HG03571 (cell line): ENCODE data around the gene CACNA2D4.

Source experiments
- ATAC-seq: cut with Tn5 transposase; IDR thresholded peaks from one replicate; pipeline ENCODE4 v1.9.1; 2021; ENCODE audit not compliant: unreplicated experiment

The CACNA2D4 gene

DNA sequence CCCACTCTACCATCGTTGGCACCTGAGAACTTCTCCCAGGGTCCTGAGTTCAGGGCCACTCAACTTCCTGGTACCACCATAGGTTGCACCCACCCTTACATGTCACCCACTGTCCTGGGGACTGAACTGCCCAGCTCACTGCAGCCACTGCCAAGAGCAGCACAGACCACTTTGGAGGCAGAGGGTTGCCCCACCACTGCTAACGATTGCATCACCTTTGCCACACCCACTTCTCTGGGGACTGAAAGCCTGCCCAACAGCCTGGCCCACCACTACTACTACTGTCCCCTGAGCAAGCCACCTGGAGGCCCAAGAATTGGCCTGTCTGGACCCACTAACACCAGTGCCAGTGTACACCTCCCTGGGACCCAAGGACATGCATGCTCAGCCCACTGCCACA is 27.6 kb downstream of the CACNA2D4 start:
- no peak for ATAC-seq

DNA sequence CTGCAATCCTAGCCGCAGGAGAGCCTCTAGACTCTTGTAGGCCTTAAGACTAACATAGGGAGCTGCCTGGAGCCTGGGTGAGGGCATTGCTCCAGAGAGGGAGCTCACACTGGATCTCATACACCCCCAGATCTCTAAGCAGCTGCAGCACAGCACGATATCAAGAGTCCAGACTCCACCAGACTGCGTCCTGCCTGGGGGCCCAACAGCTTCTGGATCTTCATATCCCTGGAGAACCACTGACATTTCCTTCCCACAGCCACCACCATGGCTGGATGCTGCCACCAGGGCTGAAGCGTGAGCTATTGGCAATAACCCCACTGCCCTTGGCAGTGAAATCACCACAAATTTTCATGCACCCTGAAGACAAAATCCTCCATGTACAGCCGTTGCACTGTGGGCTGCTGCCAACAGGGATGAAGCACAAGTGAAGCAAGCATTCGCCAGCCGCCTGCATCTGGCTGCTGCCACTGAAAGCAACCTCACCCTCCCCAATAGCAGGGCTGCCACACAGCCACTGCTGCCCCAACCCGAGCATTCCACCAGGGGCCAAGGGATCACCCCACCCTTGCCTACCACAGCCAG is 28.2 kb downstream of the CACNA2D4 start:
- ATAC-seq: no peak

GRCh38 chr12:1888923-1889322 is 29.5 kb downstream of the CACNA2D4 start:
- no peak for ATAC-seq

DNA sequence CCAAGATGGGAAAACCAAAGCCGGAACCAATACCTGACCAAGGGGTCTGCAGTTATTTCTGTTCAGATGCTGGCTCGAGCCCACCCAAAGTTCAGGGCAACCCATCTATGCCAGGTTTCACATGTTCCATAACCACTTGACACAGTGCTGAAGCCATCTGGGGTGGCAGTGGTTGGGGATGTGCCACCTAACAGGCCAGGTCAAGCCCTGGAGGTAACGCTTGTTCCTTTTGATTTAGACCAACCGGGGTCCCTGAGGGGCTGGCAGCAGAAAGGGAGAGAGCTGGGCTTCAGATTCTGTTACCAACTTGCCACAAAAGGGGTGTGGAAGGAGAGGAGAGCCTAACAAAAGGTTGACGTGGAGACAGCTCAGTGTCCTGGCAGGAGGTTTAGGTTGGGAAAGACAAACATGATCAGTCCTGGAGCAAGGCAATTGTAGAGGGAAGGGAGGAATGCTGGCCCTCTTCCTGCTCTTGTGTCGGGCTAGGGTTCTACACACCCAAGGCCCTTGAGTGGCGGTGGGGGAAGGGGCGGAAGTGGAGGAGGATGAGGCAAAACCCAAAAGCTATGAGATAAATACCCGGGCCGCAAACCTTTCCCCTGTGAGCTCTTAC is 31.9 kb downstream of the CACNA2D4 start:
- no peak for ATAC-seq

- ATAC-seq: no peak
Measured at GRCh38 chr12:1885599-1886245, 32.7 kb downstream of the CACNA2D4 start.

- no peak for ATAC-seq
Measured at GRCh38 chr12:1885082-1885596, 33.3 kb downstream of the CACNA2D4 start.

DNA sequence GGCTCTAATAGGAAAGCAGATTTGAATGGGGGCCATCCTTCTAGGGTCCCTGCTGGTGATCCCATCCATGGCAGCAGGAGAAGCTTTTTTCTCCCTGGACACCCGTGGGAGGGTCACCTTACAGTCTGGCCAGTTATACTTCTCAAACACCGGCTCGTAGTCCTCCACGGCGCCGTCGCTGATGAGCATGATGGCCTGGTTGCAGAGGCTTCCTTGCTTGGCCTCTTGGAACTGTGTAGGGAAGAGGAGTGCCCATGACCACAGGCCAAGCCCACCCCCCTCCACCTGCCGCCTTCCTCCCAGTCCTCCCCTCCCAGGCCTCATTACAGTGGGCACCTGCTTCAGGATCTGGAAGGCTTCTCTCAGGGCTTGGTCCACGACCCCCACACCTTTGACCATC is 33.8 kb downstream of the CACNA2D4 start:
- ATAC-seq: no peak

DNA sequence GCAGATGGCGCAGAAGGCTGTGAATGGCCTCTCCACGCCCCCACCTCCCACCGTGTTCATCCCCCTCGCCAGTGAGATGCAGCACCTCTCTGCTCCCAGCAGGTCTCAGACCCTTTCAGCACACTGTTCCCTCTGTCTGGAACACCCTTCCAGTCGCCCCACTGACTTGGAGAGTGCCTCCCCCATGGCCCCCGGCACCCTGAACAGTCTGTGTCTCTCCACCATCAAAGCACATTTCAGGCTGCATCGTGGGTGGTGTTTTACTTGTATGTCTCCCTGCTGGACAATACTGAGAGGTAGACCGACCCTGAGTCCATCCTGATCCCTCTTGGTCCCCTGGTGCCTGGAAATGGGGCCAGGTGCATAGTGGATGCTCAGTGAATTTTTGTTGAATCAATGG is 34.9 kb downstream of the CACNA2D4 start:
- ATAC-seq: no peak

- no peak for ATAC-seq
Measured at GRCh38 chr12:1882850-1883470, 35.5 kb downstream of the CACNA2D4 start.

- no peak for ATAC-seq
Measured at GRCh38 chr12:1882405-1882804, 36.0 kb downstream of the CACNA2D4 start.

DNA sequence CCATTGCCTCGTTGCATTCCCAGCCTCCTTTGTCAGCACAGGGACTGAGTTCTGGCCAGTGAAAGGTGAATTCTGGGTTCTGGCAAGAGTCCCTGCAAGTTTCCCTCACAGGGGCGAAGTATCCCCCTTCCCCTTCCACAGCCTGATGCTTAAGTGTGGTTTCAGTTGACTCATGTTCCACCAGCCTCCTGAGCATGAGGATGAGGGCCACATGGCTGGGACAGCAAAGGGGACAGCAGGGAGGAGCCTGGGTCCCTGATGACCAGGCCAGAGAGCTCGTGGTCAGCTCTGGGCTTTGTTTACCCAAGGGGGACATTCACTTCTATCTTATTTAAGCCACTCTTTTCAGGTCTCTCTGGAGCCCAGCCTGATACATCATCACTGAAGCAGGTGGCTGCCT is 36.5 kb downstream of the CACNA2D4 start:
- no peak for ATAC-seq

GRCh38 chr12:1881301-1881700 is 37.2 kb downstream of the CACNA2D4 start:
- no peak for ATAC-seq

DNA sequence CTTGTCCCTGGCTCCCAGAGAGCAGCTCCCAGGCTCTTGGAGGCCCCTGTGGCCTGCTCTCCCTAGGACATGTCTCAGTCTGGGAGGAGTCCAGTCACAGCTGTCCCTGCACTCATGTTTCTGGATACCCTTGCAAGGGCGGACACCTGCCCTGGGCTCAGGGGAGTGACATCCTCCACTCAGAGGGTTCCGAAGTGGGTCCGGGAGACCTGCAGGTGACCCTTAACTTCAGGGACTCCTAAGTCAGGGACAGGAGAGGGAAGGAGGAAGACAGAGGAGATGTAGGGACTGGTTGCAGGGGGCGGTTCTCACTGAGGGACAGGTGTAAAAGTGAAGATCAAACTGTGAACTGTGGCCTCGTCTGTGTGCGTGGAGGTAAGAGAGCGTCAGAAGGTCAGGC is 37.6 kb downstream of the CACNA2D4 start:
- no peak for ATAC-seq

- ATAC-seq: no peak
Measured at GRCh38 chr12:1880153-1880845, 38.2 kb downstream of the CACNA2D4 start.

- ATAC-seq: no peak
Measured at GRCh38 chr12:1879633-1880032, 38.8 kb downstream of the CACNA2D4 start.

DNA sequence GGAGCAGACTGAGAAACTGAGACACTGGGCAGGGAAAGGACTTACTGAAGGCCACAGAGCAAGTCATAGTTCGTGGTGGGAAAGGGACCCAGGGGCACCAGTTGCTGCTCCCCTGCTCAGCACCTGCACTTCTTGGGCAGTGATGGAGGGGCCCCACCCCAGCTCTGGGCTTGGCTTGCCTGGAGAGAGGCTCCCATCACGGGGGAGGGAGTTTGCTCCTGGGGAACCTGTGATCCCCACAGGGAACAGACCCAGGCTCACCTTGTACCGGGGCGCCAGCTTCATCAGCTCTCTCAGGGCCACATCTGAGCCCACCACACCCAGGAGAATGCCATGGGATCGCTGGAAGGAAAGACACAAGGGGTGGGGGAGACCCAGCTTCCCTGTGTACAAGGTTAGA is 39.8 kb downstream of the CACNA2D4 start:
- ATAC-seq: no peak

GRCh38 chr12:1878214-1878613 is 40.2 kb downstream of the CACNA2D4 start:
- ATAC-seq: no peak

DNA sequence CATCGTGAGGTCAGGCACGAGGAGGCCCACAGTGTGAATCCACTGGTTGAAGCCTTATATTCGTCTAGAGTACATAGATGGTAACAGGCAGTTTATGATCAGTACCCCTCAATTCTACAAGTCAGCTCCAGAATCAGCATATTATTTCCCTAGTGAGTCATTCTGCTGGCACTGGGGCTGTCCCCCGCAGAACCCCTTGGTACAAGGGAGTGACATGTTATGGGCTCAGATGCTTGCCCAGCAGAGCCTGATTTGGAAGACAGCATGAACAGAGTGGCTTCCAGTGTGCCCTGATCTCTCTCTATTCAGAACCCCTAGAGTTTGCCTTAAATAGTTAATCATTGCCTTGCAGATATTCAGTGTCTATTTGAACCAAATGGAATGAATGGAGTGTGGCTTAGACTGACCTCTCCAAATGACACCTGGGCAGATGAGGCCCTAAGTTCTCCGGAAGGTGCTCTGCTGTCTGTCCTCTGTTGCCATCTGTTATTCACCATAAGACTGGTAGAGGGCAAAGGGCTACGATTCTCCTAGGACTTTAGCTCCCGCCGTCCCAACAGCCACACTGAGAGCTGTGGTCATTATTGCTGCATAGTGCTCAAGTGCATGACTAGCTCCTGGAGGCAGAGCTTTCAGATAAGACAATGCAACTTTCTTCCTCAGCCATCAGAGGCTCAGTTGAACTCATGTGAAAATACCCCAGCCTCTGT is 41.1 kb downstream of the CACNA2D4 start:
- ATAC-seq: no peak

- no peak for ATAC-seq
Measured at GRCh38 chr12:1876086-1876485, 42.4 kb downstream of the CACNA2D4 start.

GRCh38 chr12:1875608-1876007 is 42.8 kb downstream of the CACNA2D4 start:
- ATAC-seq: no peak
